Measurements from ENCODE around the gene ZNF273.

GRCh38 chr7:64878684-64879083 is 24.4 kb upstream of the ZNF273 start:
- TF ChIP-seq POLR2AphosphoS5 (IDR thresholded peaks at IDR 0.05) (no peak), POLR2A (IDR thresholded peaks at IDR 0.05) (no peak), CTCF (IDR thresholded peaks at IDR 0.05) (no peak)

All from stomach (tissue), 4 donors.